ENCODE results near the gene SPEM3.
A peak's percentile ranks its signal among the peaks of the same experiment; 100 is the strongest.
"Not testable (repeated sequence)": the region's sequence is repeated elsewhere in the genome, so short reads cannot be mapped to it uniquely, and the experiment has no call there.

The SPEM3 gene

GRCh38 chr17:7475764-7476422 lies 47.2 kb downstream of the SPEM3 start:
- no peak for DNase-seq

- no peak for DNase-seq
Measured at GRCh38 chr17:7476494-7476893, 47.8 kb downstream of the SPEM3 start.

- no peak for DNase-seq
Measured at GRCh38 chr17:7476951-7477350, 48.3 kb downstream of the SPEM3 start.

GRCh38 chr17:7477392-7478275 lies 49.0 kb downstream of the SPEM3 start:
- DNase-seq, result peak; percentile 37

GRCh38 chr17:7478276-7479212 lies 49.9 kb downstream of the SPEM3 start:
- DNase-seq, result peak; percentile 74

- DNase-seq, result peak; percentile 69
Measured at GRCh38 chr17:7479213-7480088, 50.8 kb downstream of the SPEM3 start, which contains the start of gene ZBTB4. Gene ZBTB4 (minus strand): TSS chr17:7479631. CDS start chr17:7466801, 12,830 bp downstream.

GRCh38 chr17:7480089-7480384 lies 51.4 kb downstream of the SPEM3 start:
- no peak for DNase-seq

- not testable (repeated sequence) for DNase-seq
Measured at GRCh38 chr17:7481275-7481674, 52.6 kb downstream of the SPEM3 start, which contains the start of gene SLC35G6. Gene SLC35G6 (plus strand): TSS chr17:7481446. CDS start chr17:7481517, 71 bp downstream.

GRCh38 chr17:7481842-7482741 lies 53.4 kb downstream of the SPEM3 start:
- DNase-seq, result not testable (repeated sequence)
